ENCODE results near the gene ARL4A.

ARL4A gene

DNA sequence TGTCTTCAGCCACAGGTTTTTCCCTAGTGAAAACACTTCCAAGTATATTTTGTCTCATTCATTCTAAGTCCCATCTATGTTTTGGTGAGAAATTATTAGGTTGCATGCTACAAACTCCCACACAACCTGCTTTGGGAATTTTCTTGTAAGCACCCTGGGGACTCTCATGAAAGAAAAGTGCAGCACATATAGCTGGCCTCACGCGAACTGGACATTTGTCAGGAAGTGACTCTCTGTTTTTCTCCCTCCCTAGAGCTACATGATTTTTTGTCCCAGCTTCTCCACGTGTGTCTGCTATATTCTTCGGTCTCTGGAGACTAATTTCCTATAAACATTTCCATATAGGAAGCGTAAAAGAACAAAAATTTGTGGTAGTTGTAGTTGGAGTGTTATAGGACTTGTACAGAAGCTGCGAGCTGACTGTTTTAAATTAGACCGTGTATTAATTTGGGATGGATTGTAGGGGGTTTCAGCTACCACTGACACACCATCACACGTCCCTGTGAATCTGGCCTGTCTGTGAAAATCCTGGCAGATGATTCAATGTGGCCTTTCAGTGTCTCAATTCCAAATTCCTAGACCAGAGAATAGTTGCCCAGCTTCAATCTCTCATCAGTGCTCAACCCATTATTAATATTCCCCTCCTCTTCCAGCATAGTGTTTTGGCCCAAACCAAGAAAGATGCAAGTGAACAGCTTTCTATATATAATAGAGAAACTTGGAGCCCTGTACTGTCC is 40.2 kb downstream of the ARL4A start:
- DNase-seq, result no peak

DNA sequence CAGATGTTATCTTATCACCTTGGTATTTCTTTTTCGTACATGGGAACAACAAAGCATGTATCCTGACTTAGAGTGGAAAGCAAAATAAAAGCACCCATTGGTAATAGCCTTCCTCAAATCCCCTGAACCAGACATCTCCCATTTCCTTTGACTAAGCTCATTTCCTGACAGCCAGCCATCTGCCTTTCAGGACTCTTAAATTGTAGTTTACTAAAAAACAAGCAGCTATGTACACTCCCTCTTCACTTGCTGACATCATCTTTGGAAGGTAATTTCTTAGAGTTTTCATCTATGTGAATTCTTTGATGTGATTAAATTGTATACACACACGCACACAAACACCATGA is 40.7 kb downstream of the ARL4A start:
- no peak for DNase-seq

DNA sequence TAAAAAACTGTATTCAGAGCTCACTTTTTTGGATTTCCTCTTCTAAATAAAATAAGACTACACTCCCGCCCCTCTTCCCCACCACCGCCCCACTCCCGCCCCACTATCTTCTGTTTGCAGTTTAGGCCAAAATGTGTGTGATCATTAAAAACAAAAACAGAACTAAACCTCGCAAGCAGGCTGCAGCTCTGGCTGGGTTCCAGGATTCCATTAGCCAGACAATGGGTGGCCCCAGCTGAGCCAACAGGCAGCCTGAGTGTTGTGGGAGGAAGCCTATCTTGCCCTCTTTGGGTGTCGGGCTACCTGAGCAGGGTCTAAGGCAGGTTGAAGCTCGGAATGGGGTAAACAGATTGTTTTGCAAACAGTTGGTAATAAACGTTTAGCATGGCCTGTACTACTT is 41.7 kb downstream of the ARL4A start:
- no peak for DNase-seq

DNA sequence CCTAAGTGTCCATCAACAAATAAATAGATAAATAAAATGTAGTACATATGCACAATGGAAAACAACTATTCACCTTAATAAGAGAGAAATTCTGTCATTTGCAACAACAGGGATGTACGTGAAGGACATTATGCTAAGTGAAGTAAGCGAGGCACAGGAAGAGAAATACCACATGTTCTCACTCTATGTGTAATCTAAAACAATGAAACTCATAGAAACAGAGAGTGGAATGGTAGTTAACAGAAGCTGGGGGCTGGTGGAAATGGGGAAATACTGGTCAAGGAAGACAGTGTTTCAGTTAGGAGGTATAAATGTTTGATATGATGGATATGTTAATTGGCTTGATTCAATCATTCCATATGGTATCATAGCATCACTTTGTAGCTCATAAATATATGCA is 43.1 kb downstream of the ARL4A start:
- DNase-seq, result no peak

DNA sequence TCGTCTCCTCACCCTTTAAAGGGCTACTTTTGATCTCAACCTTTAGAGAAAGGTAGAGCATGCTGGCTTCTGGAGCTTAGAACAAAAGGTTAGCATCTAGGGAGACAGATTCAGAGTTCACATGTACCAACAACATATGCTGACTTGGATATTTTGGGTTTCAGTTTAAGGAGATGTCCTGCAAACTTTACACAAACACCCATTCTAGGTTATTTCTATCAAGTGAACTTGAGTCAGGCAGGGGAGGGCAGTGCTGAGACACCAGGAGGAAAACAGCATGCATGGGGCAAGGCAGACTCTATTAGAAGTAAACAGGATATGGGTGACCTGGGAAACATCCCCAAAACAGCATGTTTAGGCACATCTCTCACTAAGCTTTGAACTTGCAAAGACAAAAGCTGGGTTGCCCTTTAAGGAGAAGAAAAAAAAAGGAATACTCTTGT is 43.8 kb downstream of the ARL4A start:
- no peak for DNase-seq

DNA sequence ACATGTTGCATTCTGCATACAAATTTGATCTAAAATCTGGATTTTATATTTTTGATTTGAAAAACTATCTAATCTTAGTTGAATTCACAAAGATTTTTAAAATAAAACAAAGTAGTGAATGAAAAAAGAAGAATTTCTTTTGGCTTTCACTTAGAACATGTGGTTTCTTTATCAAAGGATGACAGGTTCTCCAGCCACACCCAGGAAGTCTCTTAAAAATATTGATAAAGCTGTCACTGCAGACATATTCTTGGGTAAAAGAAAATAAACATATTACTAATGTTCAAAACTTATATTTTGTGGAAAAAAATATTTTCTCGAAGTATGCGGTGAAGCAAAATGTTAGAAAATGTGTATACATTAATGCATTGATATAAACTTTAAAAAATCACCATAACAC is 44.3 kb downstream of the ARL4A start:
- no peak for DNase-seq

DNA sequence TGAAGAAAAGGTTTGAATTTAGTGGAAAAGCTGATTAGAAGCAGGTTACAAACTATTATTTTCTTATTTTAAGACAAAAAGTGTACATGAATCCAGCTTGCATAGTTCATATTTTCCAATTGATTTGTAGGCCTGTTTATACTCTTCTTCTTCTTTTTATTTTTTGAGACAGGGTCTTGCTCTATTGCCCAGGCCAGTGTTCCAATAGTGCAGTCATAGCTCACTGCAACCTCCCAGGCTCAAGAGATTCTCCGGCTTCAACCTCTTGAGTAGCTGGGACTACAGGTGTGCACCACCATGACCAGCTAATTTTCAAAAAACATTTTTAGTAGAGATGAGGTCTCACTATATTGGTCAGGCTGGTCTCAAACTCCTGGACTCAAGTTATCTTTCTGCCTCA is 45.0 kb downstream of the ARL4A start:
- DNase-seq, result no peak

DNA sequence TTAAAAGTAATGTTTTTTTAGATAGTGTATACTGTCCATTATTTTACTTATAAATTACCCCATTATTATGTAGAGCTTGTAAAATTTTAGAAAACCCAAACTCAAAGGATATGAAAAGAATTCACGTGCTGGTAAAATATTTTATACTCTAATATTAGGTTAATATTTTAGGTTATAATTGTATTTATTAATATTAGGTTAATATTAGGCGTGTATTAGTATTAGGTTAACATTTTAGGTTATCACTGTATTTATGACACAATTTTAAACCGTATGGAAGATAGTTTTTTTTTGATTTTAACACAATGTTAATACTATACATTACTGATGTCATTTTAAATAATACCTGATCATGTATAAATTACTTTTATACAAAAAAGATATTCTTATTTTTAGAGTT is 48.5 kb downstream of the ARL4A start:
- no peak for DNase-seq

DNA sequence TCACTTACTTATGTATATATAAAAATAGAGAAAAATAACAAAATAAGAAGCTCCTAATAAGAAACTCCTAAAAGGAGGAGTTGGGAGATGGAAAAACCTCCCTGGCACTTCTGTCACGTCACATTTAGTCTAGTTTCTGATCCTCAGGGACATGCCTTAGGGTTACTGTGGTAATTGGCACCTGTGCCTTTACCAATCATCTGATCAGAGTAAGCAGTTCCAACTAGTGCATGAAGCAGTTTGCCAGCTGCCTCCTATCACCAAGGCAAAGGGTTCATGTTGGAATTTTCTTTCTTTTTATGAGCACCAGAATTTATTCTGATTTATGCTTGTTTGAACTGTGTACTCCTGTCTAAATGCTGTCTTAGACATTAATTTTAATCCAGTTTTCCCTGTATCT is 49.9 kb downstream of the ARL4A start:
- no peak for DNase-seq

DNA sequence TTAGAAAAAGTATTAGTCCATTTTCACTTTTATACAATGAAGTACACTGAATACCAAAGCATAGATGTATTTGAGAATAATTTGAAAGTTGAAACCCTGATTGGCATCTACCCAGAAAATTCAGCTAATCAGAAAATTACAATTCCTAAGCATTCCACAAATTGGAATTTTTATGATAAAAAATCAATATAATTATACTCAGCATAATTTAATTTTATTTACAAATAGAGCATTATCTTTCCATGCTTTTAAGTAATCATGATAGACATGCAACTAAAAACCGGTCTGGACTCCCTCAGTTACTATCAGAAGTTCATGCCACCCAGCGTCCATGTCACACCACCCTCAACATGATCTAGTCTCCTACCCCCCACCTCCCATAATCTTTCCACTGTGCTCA is 50.4 kb downstream of the ARL4A start:
- no peak for DNase-seq

DNA sequence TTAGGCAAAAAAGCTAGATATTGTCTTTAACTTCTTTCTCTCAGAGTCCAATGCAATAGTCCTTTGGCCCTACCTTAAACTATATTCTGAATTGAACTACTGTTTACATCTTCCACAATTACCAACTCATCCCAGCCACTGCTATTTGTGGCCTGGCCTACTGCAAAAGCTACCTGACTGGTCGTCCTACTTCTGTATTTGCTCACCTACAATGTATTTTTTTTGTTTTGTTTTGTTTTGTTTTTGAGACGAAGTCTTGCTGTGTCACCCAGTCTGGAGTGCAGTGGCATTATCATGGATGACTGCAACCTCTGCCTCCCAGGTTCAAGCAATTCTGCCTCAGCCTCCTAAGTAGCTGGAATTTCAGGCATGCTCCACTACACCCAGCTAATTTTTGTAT is 51.2 kb downstream of the ARL4A start:
- no peak for DNase-seq
